ENCODE results near the gene SHCBP1. TPM values are rescaled to one million over a fixed set of nuclear protein-coding genes. Genes with fewer than 3 reads are reported as not detected.

SHCBP1 gene
- polyA plus RNA-seq, 1 experiment: 12.3 TPM

- ChIA-PET POLR2A (no interaction called here), CTCF (interaction anchor here (1.2 to 2.4 kb wide), 3 partner anchors 24 to 30 kb away, joined by 3 to 6 read pairs (median 5); no protein-coding TSS in a partner anchor)
Observed at GRCh38 chr16:46583036-46583435, 38.1 kb downstream of the SHCBP1 start.

GRCh38 chr16:46582313-46582712 lies 38.9 kb downstream of the SHCBP1 start:
- ChIA-PET POLR2A (no interaction called here), CTCF (interaction anchor here (1.2 to 2.4 kb wide), 3 partner anchors 25 to 29 kb away, joined by 3 to 6 read pairs (median 5); no protein-coding TSS in a partner anchor)
- DNase-seq (ENCODE audit: low read depth, low spot score): no peak
- Histone ChIP-seq H3K27ac (ENCODE audit: low read depth, low read length) (no peak overlapping the region), H3K9me3 (ENCODE audit: control insufficient read depth, insufficient read depth, low read length) (no peaks in the 10 kb centered on the region), H3K4me3 (ENCODE audit: low read depth, low read length) (no peak overlapping the region), H3K27me3 (ENCODE audit: control insufficient read depth, insufficient read depth, low read length) (no peaks in the 10 kb centered on the region)
- TF ChIP-seq CTCF (IDR thresholded peaks at IDR 0.05; ENCODE audit: low read depth, low read length): no peak

More at GRCh38 chr16:46583036-46583435, 38.1 kb downstream of the SHCBP1 start:
- Histone ChIP-seq H3K27ac (ENCODE audit: low read depth, low read length) (no peak overlapping the region), H3K9me3 (ENCODE audit: control insufficient read depth, insufficient read depth, low read length) (no peaks in the 10 kb centered on the region), H3K4me3 (ENCODE audit: low read depth, low read length) (no peak overlapping the region), H3K27me3 (ENCODE audit: control insufficient read depth, insufficient read depth, low read length) (no peaks in the 10 kb centered on the region)
- TF ChIP-seq CTCF (IDR thresholded peaks at IDR 0.05; ENCODE audit: low read depth, low read length): no peak
- DNase-seq (ENCODE audit: low read depth, low spot score): no peak

GRCh38 chr16:46577988-46578579 lies 43.1 kb downstream of the SHCBP1 start:
- TF ChIP-seq CTCF (IDR thresholded peaks at IDR 0.05; ENCODE audit: low read depth, low read length): no peak
- POLR2A ChIA-PET: no interaction called here

GRCh38 chr16:46573834-46574159 lies 47.4 kb downstream of the SHCBP1 start:
- POLR2A ChIA-PET: no interaction called here
- no peaks in the 10 kb centered on the region for H3K27me3 ChIP-seq (ENCODE audit: control insufficient read depth, insufficient read depth, low read length)
- no peak overlapping the region for H3K4me3 ChIP-seq (ENCODE audit: low read depth, low read length)
- peaks cover 18% of the 10 kb centered on the region; the same call in 1 of the 2 replicates for H3K9me3 ChIP-seq (ENCODE audit: control insufficient read depth, insufficient read depth, low read length)
- DNase-seq (ENCODE audit: low read depth, low spot score): no peak
- H3K27ac ChIP-seq (ENCODE audit: low read depth, low read length): no peak overlapping the region
- CTCF ChIA-PET: interaction anchor here (1.2 to 3.3 kb wide), 2 partner anchors 19 to 36 kb away, joined by 5 to 13 read pairs; no protein-coding TSS in a partner anchor
- TF ChIP-seq CTCF (IDR thresholded peaks at IDR 0.05; ENCODE audit: low read depth, low read length): no peak

More at GRCh38 chr16:46577988-46578579, 43.1 kb downstream of the SHCBP1 start:
- Histone ChIP-seq H3K27me3 (ENCODE audit: control insufficient read depth, insufficient read depth, low read length) (no peaks in the 10 kb centered on the region), H3K27ac (ENCODE audit: low read depth, low read length) (no peak overlapping the region), H3K9me3 (ENCODE audit: control insufficient read depth, insufficient read depth, low read length) (peaks cover 7% of the 10 kb centered on the region; the same call in 1 of the 2 replicates), H3K4me3 (ENCODE audit: low read depth, low read length) (no peak overlapping the region)
- no peak for DNase-seq (ENCODE audit: low read depth, low spot score)
- CTCF ChIA-PET: interaction anchor here (0.7 to 1.4 kb wide), 3 partner anchors 18 to 30 kb away, joined by 3 to 5 read pairs (median 4); no protein-coding TSS in a partner anchor

GRCh38 chr16:46573008-46573833 lies 48.0 kb downstream of the SHCBP1 start:
- Histone ChIP-seq H3K4me3 (ENCODE audit: low read depth, low read length) (no peak overlapping the region), H3K27me3 (ENCODE audit: control insufficient read depth, insufficient read depth, low read length) (no peaks in the 10 kb centered on the region), H3K27ac (ENCODE audit: low read depth, low read length) (peak overlapping the region; percentile 39), H3K9me3 (ENCODE audit: control insufficient read depth, insufficient read depth, low read length) (peaks cover 19% of the 10 kb centered on the region; the same call in 1 of the 2 replicates)
- ChIA-PET CTCF (interaction anchor here (1.2 to 3.3 kb wide), 3 partner anchors 19 to 36 kb away, joined by 3 to 13 read pairs (median 5); no protein-coding TSS in a partner anchor), POLR2A (no interaction called here)
- TF ChIP-seq CTCF (IDR thresholded peaks at IDR 0.05; ENCODE audit: low read depth, low read length): no peak
- DNase-seq (ENCODE audit: low read depth, low spot score): no peak

All from AG04450 (cell line).